Stimulated activated CD8-positive, alpha-beta memory T cell treated with anti-CD3 and anti-CD28 coated beads, Interleukin-15, amount 100 ng/mL, for 48 hours (primary cell): Measurements from ENCODE around the gene TNNT2.

Source experiments
- DNase-seq, 2 donors: peaks; one replicate each; pipeline ENCODE4 v3.0.0-alpha.2; 2020; ENCODE audit warnings: low read depth in 2 of 2

Gene TNNT2

GRCh38 chr1:201356701-201357100 is 20.8 kb downstream of the TNNT2 start:
- no peak for DNase-seq

- no peak for DNase-seq
Measured at GRCh38 chr1:201356236-201356635, 21.2 kb downstream of the TNNT2 start.

GRCh38 chr1:201355471-201355870 is 22.0 kb downstream of the TNNT2 start:
- no peak for DNase-seq

- DNase-seq = no peak
Measured at GRCh38 chr1:201354901-201355295, 22.6 kb downstream of the TNNT2 start.

- DNase-seq = no peak
Measured at GRCh38 chr1:201354151-201354900, 23.2 kb downstream of the TNNT2 start.

- no peak for DNase-seq
Measured at GRCh38 chr1:201353186-201353940, 24.1 kb downstream of the TNNT2 start.

GRCh38 chr1:201351617-201352016 is 25.9 kb downstream of the TNNT2 start:
- no peak for DNase-seq

GRCh38 chr1:201350884-201351283 is 26.6 kb downstream of the TNNT2 start:
- no peak for DNase-seq

GRCh38 chr1:201350361-201350725 is 27.1 kb downstream of the TNNT2 start:
- DNase-seq = no peak

- DNase-seq = no peak
Measured at GRCh38 chr1:201349092-201349491, 28.4 kb downstream of the TNNT2 start.

GRCh38 chr1:201348211-201348566 is 29.3 kb downstream of the TNNT2 start:
- peak; percentile 2 for DNase-seq

GRCh38 chr1:201347498-201348210 is 29.8 kb downstream of the TNNT2 start:
- DNase-seq = no peak

- DNase-seq = no peak
Measured at GRCh38 chr1:201346987-201347386, 30.5 kb downstream of the TNNT2 start.

GRCh38 chr1:201346337-201346939 is 31.0 kb downstream of the TNNT2 start:
- no peak for DNase-seq

GRCh38 chr1:201345081-201345355 is 32.5 kb downstream of the TNNT2 start:
- DNase-seq = no peak

GRCh38 chr1:201344206-201345080 is 33.0 kb downstream of the TNNT2 start:
- DNase-seq = no peak

- no peak for DNase-seq
Measured at GRCh38 chr1:201341377-201341776, 36.1 kb downstream of the TNNT2 start.

GRCh38 chr1:201336711-201337450 is 40.6 kb downstream of the TNNT2 start:
- no peak for DNase-seq

GRCh38 chr1:201335901-201336300 is 41.6 kb downstream of the TNNT2 start:
- no peak for DNase-seq

GRCh38 chr1:201335174-201335870 is 42.2 kb downstream of the TNNT2 start:
- no peak for DNase-seq
